GM19328 (cell line): Measurements from ENCODE around the gene WFIKKN2.

Experiments used
- ATAC-seq: cut with Tn5 transposase; IDR thresholded peaks from one replicate; pipeline ENCODE4 v1.9.1; 2021; ENCODE audit warnings: mild to moderate bottlenecking, moderate library complexity; ENCODE audit not compliant: unreplicated experiment

WFIKKN2 gene

DNA sequence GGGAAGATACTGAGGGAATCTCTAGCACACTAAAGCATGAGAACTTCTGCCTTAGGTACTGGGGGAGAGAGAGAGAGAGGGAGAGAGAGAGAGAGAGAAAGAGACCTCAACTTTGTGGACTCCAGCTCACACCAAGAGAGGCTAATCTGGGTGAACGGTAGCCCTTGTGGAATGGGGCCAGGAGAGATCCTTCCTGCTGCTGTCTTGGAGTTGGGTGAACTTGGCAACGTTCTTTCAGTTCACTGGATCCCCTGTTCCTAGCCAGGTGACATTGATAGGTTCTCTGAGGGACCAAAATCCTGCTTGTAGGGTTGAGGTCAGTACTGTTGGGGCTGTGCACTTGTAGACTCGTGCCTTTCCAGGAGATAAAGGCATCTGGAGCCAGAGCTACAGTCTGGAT, 26.5 kb upstream of the WFIKKN2 start:
- ATAC-seq, result no peak

DNA sequence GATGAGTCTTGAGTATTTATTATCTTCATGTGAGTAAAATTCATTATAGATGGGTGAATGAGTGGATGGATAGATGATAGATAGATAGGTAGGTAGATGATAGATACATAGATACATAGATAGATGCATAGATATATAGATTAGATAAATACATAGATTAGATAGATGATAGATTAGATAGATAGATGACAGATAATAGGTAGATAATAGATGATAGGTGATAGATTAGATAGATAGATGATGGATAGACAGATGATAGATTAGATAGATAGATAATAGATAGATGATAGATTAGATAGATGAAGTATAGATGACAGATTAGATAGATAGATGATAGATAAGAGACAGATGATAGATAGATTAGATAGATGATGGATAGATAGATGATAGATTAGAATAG, 21.8 kb upstream of the WFIKKN2 start:
- ATAC-seq, result no peak

DNA sequence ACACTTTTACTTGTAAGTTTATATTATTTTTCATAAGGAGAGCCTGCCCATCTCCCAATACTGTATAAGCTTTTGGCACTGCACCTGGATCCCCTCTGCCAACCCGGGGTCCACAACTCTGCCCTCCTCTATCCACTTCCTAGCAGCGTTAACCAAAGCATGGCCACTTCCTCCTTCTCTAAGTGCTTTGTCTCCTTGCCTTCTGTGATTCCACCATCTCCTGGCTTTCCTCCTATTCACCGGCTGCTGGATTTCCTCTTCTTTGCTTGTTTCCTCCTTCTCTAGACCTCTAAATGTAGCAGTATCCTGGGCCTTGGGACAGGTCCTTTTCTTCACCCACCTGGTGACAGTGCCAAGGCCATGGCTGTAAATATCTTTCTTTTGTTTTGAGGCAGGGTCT, 20.0 kb upstream of the WFIKKN2 start:
- no peak for ATAC-seq

DNA sequence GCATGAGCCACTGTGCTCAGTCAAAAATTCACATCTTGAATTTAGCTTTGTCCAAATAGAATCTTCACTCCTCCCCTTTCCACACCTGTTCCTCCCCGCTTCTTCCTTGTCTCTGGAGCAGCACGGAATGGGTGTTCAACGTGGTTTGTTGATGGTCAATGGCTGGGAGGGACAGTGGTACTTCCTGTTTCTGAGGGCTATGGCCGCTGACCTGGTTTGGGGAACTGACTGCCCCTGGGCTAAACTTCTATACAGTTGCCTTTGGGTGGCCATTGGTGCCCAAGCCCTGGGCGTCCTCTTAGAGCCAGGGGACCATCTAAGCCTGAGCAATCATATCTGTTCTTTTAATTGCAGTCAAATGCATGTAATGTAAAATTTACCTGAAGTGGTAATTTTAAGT, 19.1 kb upstream of the WFIKKN2 start:
- ATAC-seq, result no peak

DNA sequence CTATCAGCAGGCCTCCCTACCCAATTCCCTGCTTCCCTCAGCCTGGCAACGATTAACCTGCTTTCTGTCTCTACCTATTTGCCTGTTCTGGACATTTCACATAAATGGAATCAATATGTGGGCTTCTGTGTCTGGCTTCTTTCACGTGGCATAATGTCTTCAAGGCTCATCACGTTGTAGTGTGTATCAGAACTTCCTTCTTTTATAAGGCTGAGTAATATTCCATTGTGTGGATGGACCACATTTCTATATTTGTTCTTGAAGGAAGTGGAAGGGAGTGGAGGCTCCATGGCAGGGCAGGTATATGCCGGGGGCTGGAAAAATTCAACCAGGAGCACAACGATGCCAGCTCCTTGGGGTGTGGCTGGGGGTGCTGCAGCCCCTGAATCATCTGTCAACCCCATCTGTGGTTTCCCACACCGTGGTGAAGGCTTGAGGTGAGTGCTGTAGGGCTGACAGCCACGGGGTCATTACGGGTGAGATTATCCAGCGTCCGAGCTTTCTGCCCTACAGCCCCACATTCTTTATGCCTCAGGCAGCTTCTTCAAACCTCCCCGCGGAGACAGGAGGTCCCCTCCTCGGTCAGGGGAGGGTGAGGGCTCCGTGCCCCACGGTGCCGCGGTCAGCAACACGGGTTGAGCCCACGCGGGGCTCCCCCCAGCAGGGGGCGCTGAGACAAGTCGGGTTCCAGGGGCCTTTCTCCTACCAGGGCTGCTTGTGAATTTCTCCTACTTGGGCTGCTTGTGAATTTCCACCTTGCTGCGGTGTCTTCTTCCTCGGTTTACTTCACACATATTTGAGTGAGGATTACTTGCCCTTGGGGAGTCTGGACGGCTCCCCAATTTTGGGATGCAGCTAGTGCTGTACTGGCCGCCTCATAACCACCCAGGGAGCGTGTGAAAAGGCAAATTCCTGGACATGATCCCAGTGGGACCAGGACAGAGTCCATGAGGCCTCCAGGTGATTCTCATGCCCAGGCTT, 18.3 kb upstream of the WFIKKN2 start:
- ATAC-seq, result no peak

DNA sequence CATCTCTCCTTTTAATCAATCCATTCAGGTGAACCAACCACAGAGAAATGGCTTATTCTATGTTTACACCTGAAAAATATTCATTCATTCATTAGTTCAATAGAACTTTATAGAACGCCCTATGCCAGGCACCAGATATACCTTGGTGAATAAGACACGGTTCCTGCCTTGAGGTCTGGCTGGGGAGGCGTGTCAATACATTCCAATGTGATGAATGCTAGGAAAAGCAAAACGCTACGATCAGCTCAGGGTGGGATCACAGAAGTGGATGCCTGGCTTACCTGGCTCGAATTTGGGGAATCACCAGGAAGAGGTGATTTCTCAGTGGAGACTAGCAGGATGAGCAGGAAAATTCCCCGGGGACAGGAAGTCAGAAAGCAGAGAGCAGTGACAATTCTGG, 17.5 kb upstream of the WFIKKN2 start:
- ATAC-seq, result no peak

DNA sequence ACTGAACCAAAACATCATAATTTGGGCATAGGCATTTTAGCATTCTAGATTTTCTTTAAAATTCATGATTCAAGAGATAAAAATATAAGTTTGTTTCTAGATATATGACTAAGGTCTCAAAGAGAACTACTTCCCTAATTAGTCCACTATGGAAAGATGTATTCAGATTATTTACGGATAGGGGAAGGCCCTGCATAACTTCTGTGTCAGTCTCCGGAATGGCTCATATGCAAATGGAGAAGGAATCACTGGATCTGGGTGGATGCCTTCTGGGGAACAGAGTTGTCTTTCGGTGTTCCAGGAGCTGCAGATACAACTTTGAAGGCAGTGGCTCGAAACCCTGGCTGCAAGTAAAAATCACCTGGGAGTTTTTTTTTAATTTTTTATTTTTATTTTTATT, 17.1 kb upstream of the WFIKKN2 start:
- no peak for ATAC-seq

DNA sequence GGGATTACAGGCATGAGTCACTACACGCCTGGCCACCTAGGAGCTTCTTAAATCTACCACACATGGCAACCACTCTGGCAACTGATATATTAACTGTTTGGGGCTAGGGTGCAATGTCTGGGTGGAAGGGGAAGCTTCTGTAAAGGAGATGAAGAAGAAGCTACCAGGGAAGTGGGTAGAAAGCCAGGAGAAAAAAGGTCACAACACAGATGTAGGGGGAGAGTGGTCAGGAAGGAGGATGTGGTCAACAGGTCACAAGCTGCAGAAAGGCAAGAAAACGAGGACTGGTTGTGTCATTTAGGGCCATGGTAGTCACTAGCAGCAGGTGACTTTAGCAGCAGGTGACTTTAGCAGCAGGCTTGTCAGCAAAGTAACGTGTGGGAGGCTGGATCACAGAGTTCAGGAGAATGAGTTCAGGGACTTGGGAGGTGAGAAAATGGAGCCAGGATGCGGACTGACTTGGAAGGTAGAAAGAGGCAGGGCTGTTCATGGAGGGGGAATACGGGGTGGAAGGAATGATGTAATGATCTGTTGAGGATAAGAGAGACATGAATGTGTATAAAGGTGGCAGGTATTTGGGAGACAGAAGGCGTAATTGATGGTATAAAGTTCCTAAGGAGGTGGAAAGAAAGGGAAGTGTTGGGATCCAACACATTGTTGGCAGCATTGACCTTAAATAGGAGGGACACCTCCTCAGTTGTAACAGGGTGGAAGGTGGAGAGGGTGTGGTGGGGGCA, 16.3 kb upstream of the WFIKKN2 start:
- ATAC-seq, result no peak

DNA sequence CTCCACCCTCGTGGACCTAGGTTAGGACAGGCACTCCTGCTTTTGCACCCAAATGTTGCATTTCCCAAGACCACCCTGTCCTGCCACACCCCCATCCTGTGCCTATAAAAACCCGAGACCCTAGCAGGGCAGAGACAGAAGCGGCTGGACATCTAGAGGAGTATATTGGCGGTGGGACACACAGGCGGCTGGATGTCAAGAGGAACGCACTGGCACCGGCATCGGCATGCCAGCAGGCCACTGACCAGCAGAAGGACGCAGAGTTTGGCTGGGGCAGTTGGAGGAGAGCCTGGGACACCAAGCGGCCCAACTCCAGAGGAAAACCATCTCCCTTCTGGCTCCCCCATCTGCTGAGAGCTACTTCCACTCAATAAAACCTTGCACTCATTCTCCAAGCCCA, 14.7 kb upstream of the WFIKKN2 start:
- no peak for ATAC-seq

DNA sequence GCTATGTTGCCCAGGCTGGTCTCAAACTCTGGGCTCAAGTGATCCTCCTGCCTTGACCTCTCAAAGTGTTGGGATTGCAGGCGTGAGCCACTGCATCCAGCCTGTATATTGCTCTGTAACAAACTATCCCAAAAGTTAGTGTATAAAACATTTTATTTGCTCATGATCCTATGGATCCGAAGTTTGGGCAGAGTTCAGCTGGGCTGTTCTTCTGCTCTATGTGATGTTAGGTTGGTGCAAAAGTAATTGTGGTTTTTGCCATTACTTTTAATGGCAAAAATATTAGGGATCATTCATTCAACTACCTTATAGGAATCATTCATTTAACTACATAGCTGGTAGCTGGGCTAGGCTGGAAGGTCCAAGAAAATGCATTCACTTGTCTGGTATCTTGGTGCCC, 12.8 kb upstream of the WFIKKN2 start:
- ATAC-seq, result no peak

DNA sequence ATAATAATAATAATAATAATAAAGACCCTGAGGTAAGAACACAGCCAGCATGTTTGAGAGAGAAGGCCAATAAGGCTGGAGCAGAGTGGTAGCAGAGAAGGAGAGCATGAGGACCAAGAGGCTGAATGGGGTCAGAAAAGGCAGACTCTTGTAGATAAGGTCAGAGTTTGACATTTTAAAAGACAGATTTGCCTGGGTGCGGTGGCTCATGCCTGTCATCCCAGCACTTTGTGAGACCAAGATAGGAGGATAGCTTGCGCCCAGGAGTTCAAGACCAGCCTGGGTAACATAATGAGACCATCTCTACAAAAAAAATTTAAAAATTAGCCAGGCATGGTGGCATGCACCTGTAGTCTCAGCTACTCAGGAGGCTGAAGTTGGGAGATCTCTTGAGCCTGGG, 11.0 kb upstream of the WFIKKN2 start:
- ATAC-seq, result no peak

DNA sequence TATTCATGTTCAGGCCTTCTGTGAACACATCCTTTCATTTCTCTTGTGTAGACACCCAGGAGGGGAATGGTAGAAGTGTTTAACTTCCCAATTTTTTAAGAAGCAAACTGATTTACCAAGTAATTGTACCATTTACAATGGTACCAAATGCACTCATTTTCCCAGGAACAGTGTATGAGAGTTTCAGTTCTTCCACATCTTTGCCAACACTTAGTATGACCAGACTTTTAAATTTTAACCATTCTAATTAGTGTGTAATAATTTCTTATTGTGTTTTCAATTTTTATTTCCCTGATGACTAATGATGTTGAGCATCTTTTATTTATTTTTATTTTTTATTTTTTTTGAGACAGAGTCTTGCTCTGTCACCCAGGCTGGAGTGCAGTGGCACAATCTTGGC, 10.2 kb upstream of the WFIKKN2 start:
- ATAC-seq, result no peak

DNA sequence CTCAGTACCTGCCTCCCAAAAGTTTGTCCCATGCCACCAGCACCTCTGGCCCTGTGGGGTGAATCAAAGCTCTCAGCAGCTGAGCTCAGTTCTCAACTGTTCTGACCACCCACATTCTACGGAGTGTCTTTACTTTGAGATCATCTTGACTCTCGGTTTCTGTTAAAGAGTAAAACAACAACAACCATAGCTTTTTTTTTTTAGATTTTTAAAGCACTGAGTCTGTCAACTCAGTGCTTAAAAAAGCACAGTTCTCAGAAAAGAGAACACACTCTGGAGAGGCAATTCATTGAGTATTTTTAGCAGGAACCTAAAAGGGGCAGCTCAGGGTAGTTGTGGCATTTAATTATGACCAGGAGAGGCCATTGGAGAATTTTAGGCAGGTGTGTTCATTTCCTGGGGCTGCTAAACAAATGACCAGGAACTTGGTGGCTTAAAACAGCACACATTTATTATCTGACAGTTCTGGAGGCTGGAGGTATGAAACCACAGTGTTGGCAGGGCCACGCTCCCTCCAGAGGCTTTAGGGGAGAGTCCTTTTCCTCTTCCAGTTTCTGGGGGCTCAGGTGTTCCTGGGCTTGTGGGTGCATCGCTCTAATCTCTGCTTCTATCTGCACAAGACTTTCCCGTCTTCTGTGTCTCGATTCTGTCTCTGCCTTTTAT, 6.7 kb upstream of the WFIKKN2 start:
- peak; percentile 79 for ATAC-seq

DNA sequence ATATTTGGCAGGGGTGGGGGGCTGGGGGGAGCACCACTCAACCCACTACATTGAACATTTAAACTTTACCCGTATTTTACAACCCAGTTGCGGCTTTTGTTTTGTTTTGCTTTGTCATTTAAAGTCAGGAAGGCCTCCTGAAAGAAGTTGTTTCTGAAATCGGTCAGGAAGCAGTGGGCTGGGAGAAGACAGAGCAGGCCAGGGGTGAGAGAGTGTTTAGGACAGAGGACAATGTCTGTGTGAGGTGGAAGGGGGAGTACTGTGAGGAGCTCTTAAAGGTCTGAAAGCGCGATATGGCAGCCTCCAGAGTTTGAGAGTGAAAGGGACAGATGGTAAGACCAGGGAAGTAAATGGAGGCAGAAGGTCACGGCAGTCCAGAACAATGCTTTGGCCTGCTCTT, 6.1 kb upstream of the WFIKKN2 start:
- no peak for ATAC-seq

DNA sequence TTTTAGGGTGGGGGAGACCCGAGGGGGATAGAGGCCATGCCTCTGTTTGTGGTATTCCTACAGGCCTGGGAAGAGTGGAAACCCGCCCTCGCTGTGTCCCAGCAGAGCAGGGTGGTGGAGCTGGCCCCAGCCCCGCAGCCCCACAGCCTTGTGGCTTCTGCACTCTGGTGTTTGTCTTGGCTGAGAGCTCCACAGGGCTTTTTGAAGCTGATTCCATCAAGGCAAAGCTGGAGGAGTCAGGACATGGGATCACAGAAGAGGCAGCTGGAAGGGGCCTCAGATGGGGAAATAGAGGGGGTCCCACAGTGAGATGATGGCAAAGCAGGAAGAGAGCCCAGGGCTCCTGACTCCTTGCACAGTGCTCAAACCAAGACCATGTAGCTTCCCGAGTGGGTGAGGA, 5.0 kb upstream of the WFIKKN2 start:
- ATAC-seq, result no peak

DNA sequence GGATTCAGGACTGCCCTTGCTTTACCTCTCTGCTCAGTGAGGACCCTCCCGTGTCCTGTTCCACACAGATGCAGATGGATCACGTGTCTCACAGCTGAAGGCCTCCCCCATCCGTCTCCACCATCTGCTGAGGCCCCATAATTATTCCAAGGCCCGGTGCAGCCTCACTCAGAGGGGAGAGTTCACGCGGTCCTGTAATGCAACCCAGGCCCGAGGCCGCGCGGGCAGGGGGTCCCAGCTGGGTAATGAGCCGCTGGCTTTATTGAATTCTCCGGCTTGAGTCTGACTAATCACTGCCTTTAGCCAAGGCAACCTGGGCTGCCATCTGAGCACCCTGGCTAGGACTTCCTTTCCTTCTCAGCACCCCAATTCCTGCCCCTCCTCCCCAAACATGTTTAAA, 4.4 kb upstream of the WFIKKN2 start:
- ATAC-seq, result no peak

DNA sequence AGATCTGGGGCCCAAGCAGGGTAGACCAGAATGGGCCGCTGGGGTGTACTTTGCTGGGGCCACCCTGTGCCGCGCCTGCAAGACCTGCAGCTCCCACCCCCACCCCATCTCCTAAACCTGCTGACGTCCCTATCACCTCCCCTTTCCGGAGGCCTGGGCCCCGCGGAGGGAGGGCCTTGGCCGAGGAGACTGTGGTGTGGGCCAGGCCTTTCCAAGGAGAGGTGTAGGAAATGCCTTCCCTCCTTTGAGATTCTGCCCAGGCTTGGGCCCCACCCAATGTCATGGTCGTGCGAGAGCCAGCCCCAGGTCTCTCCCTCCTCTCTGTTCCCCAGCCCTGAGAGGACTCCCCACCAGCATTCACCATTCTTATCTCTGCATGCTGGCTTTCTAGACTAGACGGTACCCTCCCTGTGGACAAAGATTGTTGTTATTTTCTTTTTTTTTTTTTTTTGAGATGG, 3.9 kb upstream of the WFIKKN2 start:
- ATAC-seq, result no peak

DNA sequence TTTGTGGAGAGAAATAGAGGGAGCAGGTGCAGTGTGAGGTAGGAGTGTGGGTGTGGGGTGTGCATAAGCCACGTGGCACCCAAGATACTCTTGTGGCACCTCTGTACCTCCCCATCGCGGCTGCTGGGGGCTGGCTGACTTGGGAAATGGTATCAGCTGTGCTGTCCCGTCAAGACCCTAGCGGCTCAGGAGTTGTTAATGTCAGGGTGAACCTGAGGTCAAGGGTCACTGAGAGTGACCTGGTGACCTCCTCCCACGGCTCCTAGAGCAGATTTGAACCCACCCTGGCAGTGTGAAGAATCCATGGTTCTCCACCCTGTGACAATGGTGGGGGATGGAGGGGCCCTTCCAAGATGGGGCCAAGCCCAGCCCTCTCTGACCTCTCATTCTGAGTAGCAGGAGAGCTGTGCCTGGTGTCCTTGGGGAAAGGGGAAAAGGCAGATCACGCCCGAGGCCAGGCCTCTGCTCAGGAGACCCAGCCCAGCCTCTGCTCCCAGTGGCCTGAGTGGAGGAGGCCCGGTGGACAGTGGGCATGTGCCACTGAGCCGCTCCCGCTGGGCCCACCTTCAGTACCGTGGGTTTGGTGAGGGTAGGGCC, 3.0 kb upstream of the WFIKKN2 start:
- no peak for ATAC-seq

DNA sequence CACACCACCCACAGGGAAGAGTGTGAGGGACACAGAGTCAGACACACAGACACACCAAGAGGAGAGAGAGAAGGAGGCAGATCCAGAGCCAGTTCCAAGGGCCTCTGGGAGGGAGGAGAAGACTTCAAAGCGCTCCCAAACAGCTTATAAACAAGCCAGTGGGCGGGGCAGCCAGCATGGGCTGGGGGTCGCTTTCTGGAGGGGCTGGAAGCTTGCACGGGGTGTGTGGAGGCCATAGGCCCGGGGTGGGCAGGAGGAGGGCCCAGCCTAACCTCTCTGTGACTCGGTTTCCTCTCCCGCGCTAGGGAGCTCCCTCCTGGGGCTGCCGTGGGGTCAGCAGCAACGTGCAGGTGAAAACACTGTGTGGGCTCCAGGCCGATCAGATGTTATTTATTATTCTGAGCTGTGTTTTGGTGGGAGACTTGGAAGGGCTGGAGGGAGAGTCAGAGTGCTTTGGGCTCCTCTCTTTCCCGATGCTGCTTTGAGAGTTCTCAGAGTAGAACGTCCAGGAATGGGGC, 2.5 kb upstream of the WFIKKN2 start:
- ATAC-seq, result no peak

DNA sequence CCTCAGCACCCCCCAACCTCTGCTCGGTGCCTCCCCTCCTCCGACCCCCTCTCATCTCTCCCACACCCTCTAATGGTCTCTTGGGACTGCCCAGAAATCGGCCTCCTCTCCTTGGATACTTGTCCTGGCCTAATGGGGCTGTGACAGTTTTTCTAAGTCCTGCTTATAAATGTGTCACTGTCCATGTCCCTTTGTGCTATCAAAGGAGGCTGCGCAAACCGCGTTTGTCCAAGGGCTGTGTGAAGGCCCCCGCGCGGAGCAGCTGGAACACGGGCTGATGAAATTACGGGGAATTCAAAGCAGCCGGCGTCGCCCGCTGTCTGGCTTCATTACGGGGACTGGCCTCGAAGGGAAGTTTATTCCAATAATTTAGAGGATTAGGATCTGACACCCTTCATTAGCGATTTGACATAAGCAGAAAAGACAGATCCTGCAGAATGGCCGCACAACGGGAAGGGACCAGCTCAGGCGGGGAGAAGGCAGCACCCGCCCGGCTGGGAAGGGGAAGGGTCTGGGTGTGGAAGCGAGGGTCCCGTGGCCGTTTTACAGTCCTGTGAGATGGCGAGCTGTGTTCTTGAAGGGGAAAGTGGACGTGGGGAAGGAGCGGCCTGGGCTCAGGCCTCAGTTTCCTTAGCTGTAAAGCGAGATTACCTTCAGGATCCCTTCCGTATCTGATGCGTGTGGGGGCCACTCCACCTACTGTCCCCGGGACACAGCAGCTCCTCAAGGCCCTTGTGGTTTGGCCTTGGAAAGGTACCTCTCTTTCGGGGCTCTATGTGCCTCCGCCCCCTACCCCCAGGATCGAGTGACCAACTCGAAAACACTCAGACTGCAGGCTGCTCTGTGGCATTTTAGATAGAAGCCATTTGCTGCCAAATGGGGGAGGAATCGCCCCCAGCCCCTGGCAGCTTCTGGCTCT, 1.6 kb upstream of the WFIKKN2 start:
- ATAC-seq, result no peak
